Measurements from ENCODE around the gene NANOG. TPM values are rescaled to one million over a fixed set of nuclear protein-coding genes. Genes with fewer than 3 reads are reported as not detected.
"Not testable (repeated sequence)": the region's sequence is repeated elsewhere in the genome, so short reads cannot be mapped to it uniquely, and the experiment has no call there.

Gene NANOG
- total and polyA plus RNA-seq, 4 donors = 0.23 to 0.49 TPM; not detected in 2

- Histone ChIP-seq H3K27me3 (ENCODE audit: control insufficient read depth in 3 of 3, insufficient read depth in 3 of 3, low read length in 2 of 3) (no peaks in the 10 kb centered on the region), H3K4me3 (no peak overlapping the region), H3K4me1 (ENCODE audit: control insufficient read depth in 5 of 5, insufficient read depth in 5 of 5, low read length in 5 of 5) (no peaks in the 10 kb centered on the region), H3K9me3 (ENCODE audit: control insufficient read depth in 4 of 4, insufficient read depth in 3 of 4, low read length in 3 of 4) (no peaks in the 10 kb centered on the region), H3K9ac (ENCODE audit: insufficient read depth in 1 of 2, low read length in 2 of 2) (no peak overlapping the region), H3K36me3 (ENCODE audit: control insufficient read depth in 4 of 4, insufficient read depth in 4 of 4, low read length in 4 of 4) (no peaks in the 10 kb centered on the region), H3K27ac (ENCODE audit: low read depth in 1 of 2, low read length in 1 of 2) (no peak overlapping the region)
- ATAC-seq (ENCODE audit: insufficient read depth, low FRiP score) (no peak), DNase-seq (no peak)
- TF ChIP-seq CTCF (IDR thresholded peaks at IDR 0.05; ENCODE audit: control extremely low read depth, extremely low read depth) = no peak
- 57 to 67% methylated on average over 4 of the region's 4 CpGs for WGBS, 2 donors
Observed at GRCh38 chr12:7801460-7801859, 12.3 kb downstream of the NANOG start.

- not testable (repeated sequence) for H3K27ac ChIP-seq (ENCODE audit: low read depth in 1 of 2, low read length in 1 of 2); H3K4me3 ChIP-seq; H3K9ac ChIP-seq (ENCODE audit: insufficient read depth in 1 of 2, low read length in 2 of 2); H3K9me3 ChIP-seq (ENCODE audit: control insufficient read depth in 4 of 4, insufficient read depth in 3 of 4, low read length in 3 of 4); H3K4me1 ChIP-seq (ENCODE audit: control insufficient read depth in 5 of 5, insufficient read depth in 5 of 5, low read length in 5 of 5); H3K36me3 ChIP-seq (ENCODE audit: control insufficient read depth in 4 of 4, insufficient read depth in 4 of 4, low read length in 4 of 4); H3K27me3 ChIP-seq (ENCODE audit: control insufficient read depth in 3 of 3, insufficient read depth in 3 of 3, low read length in 2 of 3); ATAC-seq (ENCODE audit: insufficient read depth, low FRiP score)
- WGBS, 2 donors = 73 to 89% methylated on average over 6 of the region's 6 CpGs
- DNase-seq = peak in 1 of 3 donors; percentile 29
Observed at GRCh38 chr12:7806319-7806718, 17.1 kb downstream of the NANOG start.

GRCh38 chr12:7806863-7807487 lies 17.8 kb downstream of the NANOG start:
- ATAC-seq (ENCODE audit: insufficient read depth, low FRiP score) = peak; percentile 77
- WGBS, 2 donors = 3 to 4% methylated on average over 2 of the region's 2 CpGs
- peak; percentile 72 to 85 (median 80) for DNase-seq
- no peak overlapping the region for H3K27ac ChIP-seq (ENCODE audit: low read depth in 1 of 2, low read length in 1 of 2)
- H3K9ac ChIP-seq (ENCODE audit: insufficient read depth in 1 of 2, low read length in 2 of 2) = no peak overlapping the region
- H3K9me3 ChIP-seq (ENCODE audit: control insufficient read depth in 4 of 4, insufficient read depth in 3 of 4, low read length in 3 of 4) = no peaks in the 10 kb centered on the region
- H3K4me1 ChIP-seq (ENCODE audit: control insufficient read depth in 5 of 5, insufficient read depth in 5 of 5, low read length in 5 of 5) = no peaks in the 10 kb centered on the region
- H3K27me3 ChIP-seq (ENCODE audit: control insufficient read depth in 3 of 3, insufficient read depth in 3 of 3, low read length in 2 of 3) = no peaks in the 10 kb centered on the region
- peak; percentile 67 for TF ChIP-seq CTCF (IDR thresholded peaks at IDR 0.05; ENCODE audit: control extremely low read depth, extremely low read depth)
- no peak overlapping the region for H3K4me3 ChIP-seq
- no peaks in the 10 kb centered on the region for H3K36me3 ChIP-seq (ENCODE audit: control insufficient read depth in 4 of 4, insufficient read depth in 4 of 4, low read length in 4 of 4)

GRCh38 chr12:7825754-7826153 lies 36.6 kb downstream of the NANOG start:
- not testable (repeated sequence) for H3K4me1 ChIP-seq (ENCODE audit: control insufficient read depth in 5 of 5, insufficient read depth in 5 of 5, low read length in 5 of 5); ATAC-seq (ENCODE audit: insufficient read depth, low FRiP score); H3K9ac ChIP-seq (ENCODE audit: insufficient read depth in 1 of 2, low read length in 2 of 2); H3K27me3 ChIP-seq (ENCODE audit: control insufficient read depth in 3 of 3, insufficient read depth in 3 of 3, low read length in 2 of 3); H3K4me3 ChIP-seq; H3K9me3 ChIP-seq (ENCODE audit: control insufficient read depth in 4 of 4, insufficient read depth in 3 of 4, low read length in 3 of 4); H3K36me3 ChIP-seq (ENCODE audit: control insufficient read depth in 4 of 4, insufficient read depth in 4 of 4, low read length in 4 of 4); H3K27ac ChIP-seq (ENCODE audit: low read depth in 1 of 2, low read length in 1 of 2)
- peak in 2 of 3 donors; percentile 26 to 38 for DNase-seq
- WGBS, 2 donors = 77 to 79% methylated on average over 3 to 4 of the region's 4 CpGs

- H3K4me3 ChIP-seq; H3K4me1 ChIP-seq (ENCODE audit: control insufficient read depth in 5 of 5, insufficient read depth in 5 of 5, low read length in 5 of 5); DNase-seq; H3K27ac ChIP-seq (ENCODE audit: low read depth in 1 of 2, low read length in 1 of 2); H3K9ac ChIP-seq (ENCODE audit: insufficient read depth in 1 of 2, low read length in 2 of 2); H3K36me3 ChIP-seq (ENCODE audit: control insufficient read depth in 4 of 4, insufficient read depth in 4 of 4, low read length in 4 of 4); H3K9me3 ChIP-seq (ENCODE audit: control insufficient read depth in 4 of 4, insufficient read depth in 3 of 4, low read length in 3 of 4); H3K27me3 ChIP-seq (ENCODE audit: control insufficient read depth in 3 of 3, insufficient read depth in 3 of 3, low read length in 2 of 3); ATAC-seq (ENCODE audit: insufficient read depth, low FRiP score): not testable (repeated sequence)
- 91 to 96% methylated on average over 4 of the region's 4 CpGs for WGBS, 2 donors
Observed at GRCh38 chr12:7829737-7830136, 40.5 kb downstream of the NANOG start.

All from lung (tissue), 12 donors.